AG04449 (cell line): Measurements from ENCODE around the gene SPTLC3.
A peak's percentile ranks its signal among the peaks of the same experiment; 100 is the strongest.

Experiments used
- CTCF ChIA-PET: fragments of 350-600 bp; formaldehyde crosslinking; extraction: SDS; loops from one replicate; lab custom pipeline; 2021; ENCODE audit warnings: antibody characterized with exemption; lab: Yijun Ruan, JAX
- POLR2A ChIA-PET: fragments of 400-600, 350-600 bp; formaldehyde crosslinking; extraction: SDS; loops from one replicate; lab custom pipeline; 2020; ENCODE audit warnings: antibody characterized with exemption, inconsistent platforms; lab: Yijun Ruan, JAX
- DNase-seq: peaks from one replicate; pipeline ENCODE4 v3.0.0-alpha.2; 2010; ENCODE audit warnings: low read depth, low spot score
- H3K4me3 ChIP-seq: 2 replicates; pipeline ENCODE4 v1.5.1; 2011; ENCODE audit warnings: low read depth, mild to moderate bottlenecking, control low read depth, low read length
- CTCF ChIP-seq: IDR thresholded peaks from one replicate; pipeline ENCODE4 v1.5.1; 2011; ENCODE audit warnings: mild to moderate bottlenecking, moderate library complexity, low read length, control low read depth, inconsistent platforms; ENCODE audit not compliant: insufficient read depth; ENCODE audit errors: missing control alignments

Gene SPTLC3

GRCh38 chr20:12998046-12998445 lies 10.7 kb upstream of the SPTLC3 start:
- ChIA-PET CTCF (no interaction called here), POLR2A (no interaction called here)
- H3K4me3 ChIP-seq, result no peak overlapping the region
- TF ChIP-seq CTCF, result no peak
- no peak for DNase-seq

- no peak for DNase-seq
- no peak overlapping the region for H3K4me3 ChIP-seq
- ChIA-PET POLR2A (no interaction called here), CTCF (no interaction called here)
- no peak for TF ChIP-seq CTCF
These were observed 9.6 kb upstream of the SPTLC3 start for GRCh38 chr20:12999201-12999600.

GRCh38 chr20:13002251-13002650 lies 6.5 kb upstream of the SPTLC3 start:
- CTCF ChIA-PET, result no interaction called here
- no peak for DNase-seq
- no peak for TF ChIP-seq CTCF
- POLR2A ChIA-PET, result no interaction called here
- H3K4me3 ChIP-seq, result no peak overlapping the region

- CTCF ChIA-PET, result no interaction called here
- no peak for TF ChIP-seq CTCF
These were observed 1.9 kb upstream of the SPTLC3 start for GRCh38 chr20:13006825-13007224.

GRCh38 chr20:13007596-13007995 lies 1.2 kb upstream of the SPTLC3 start:
- CTCF ChIA-PET, result no interaction called here
- H3K4me3 ChIP-seq, result no peak overlapping the region
- no peak for DNase-seq
- no peak for TF ChIP-seq CTCF
- POLR2A ChIA-PET, result no interaction called here

More at GRCh38 chr20:13006825-13007224, 1.9 kb upstream of the SPTLC3 start:
- H3K4me3 ChIP-seq, result no peak overlapping the region
- POLR2A ChIA-PET, result no interaction called here
- DNase-seq, result peak; percentile 91

GRCh38 chr20:13009682-13010406 lies 1.1 kb downstream of the SPTLC3 start:
- ChIA-PET POLR2A (no interaction called here), CTCF (interaction anchor here (0.6 to 1.5 kb wide), 3 partner anchors 21 to 95 kb away, joined by 3 to 4 read pairs (median 3); no protein-coding TSS in a partner anchor)
- TF ChIP-seq CTCF, result no peak
- peak; percentile 77 for DNase-seq
- H3K4me3 ChIP-seq, result peak overlapping the region; percentile 58
